Measurements from ENCODE around the gene ADD3. TPM values are rescaled to one million over a fixed set of nuclear protein-coding genes. Genes with fewer than 3 reads are reported as not detected.

The ADD3 gene
- total and polyA plus RNA-seq, 2 of the 13 experiments (the other 11 are each of a cell fraction or from before 2014, with no cell fraction given), result 44.7 to 57.5 TPM

DNA sequence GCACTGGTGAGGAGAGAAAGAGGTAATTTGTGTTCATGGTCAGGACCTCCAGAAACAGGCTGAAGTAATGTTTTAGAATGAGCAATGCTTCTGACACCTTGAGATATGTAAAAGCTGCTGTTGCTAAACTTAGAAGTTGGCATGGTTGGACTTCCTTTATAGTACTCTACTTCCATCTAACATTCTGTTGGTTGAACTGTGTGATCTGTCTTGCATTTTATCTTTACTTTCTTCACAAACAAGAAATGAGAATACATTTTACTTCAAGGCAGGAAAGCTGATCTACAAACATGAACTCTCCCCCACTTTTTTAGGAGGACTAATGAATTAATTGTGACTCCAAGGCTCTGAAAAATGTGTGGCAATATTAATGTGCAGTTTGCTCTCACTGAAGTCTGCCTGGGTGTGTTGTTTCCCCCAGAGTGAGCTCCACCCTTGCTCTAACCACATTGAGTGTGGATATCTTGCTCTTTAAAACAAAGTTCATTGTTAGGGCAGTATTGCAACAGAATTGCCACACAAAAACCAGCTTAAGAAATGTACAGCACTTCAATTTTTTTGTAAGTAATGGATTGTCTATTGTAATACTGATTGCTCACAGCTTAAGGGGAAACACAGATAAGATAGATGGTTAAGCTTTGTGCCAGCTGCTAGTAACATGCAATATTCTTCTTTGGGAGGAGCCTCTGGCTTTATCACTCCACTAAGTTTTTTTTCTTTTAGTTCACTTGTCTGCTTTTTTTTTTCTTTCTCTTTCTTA lies 69.0 kb downstream of the ADD3 start (continued):
- TF ChIP-seq, protein P1, sequence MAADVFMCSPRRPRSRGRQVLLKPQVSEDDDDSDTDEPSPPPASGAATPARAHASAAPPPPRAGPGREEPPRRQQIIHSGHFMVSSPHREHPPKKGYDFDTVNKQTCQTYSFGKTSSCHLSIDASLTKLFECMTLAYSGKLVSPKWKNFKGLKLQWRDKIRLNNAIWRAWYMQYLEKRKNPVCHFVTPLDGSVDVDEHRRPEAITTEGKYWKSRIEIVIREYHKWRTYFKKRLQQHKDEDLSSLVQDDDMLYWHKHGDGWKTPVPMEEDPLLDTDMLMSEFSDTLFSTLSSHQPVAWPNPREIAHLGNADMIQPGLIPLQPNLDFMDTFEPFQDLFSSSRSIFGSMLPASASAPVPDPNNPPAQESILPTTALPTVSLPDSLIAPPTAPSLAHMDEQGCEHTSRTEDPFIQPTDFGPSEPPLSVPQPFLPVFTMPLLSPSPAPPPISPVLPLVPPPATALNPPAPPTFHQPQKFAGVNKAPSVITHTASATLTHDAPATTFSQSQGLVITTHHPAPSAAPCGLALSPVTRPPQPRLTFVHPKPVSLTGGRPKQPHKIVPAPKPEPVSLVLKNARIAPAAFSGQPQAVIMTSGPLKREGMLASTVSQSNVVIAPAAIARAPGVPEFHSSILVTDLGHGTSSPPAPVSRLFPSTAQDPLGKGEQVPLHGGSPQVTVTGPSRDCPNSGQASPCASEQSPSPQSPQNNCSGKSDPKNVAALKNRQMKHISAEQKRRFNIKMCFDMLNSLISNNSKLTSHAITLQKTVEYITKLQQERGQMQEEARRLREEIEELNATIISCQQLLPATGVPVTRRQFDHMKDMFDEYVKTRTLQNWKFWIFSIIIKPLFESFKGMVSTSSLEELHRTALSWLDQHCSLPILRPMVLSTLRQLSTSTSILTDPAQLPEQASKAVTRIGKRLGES (CRISPR knock-in tag; IDR thresholded peaks at IDR 0.05; ENCODE audit: borderline replicate concordance), result no peak
- TF ChIP-seq, protein P2, sequence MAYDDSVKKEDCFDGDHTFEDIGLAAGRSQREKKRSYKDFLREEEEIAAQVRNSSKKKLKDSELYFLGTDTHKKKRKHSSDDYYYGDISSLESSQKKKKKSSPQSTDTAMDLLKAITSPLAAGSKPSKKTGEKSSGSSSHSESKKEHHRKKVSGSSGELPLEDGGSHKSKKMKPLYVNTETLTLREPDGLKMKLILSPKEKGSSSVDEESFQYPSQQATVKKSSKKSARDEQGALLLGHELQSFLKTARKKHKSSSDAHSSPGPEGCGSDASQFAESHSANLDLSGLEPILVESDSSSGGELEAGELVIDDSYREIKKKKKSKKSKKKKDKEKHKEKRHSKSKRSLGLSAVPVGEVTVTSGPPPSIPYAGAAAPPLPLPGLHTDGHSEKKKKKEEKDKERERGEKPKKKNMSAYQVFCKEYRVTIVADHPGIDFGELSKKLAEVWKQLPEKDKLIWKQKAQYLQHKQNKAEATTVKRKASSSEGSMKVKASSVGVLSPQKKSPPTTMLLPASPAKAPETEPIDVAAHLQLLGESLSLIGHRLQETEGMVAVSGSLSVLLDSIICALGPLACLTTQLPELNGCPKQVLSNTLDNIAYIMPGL (CRISPR knock-in tag; IDR thresholded peaks at IDR 0.05; ENCODE audit: borderline replicate concordance in 1 of 2, low read depth in 1 of 2), result 0 out of 4 replicates have a peak, but pooled peaks of 1 of the 2 experiments have one; percentile 22
- TF ChIP-seq NCOA5 (CRISPR knock-in tag; IDR thresholded peaks at IDR 0.05), result no peak
- TF ChIP-seq, protein P3, sequence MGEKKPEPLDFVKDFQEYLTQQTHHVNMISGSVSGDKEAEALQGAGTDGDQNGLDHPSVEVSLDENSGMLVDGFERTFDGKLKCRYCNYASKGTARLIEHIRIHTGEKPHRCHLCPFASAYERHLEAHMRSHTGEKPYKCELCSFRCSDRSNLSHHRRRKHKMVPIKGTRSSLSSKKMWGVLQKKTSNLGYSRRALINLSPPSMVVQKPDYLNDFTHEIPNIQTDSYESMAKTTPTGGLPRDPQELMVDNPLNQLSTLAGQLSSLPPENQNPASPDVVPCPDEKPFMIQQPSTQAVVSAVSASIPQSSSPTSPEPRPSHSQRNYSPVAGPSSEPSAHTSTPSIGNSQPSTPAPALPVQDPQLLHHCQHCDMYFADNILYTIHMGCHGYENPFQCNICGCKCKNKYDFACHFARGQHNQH (CRISPR knock-in tag; IDR thresholded peaks at IDR 0.05), result no peak
- no peak for TF ChIP-seq RBFOX2 (IDR thresholded peaks at IDR 0.05; ENCODE audit: low read depth, low read length)
- TF ChIP-seq ZNF331 (CRISPR knock-in tag; IDR thresholded peaks at IDR 0.05), result peak; percentile 44; the same call in 1 of the 2 replicates
- TF ChIP-seq HCFC1 (IDR thresholded peaks at IDR 0.05; ENCODE audit: low read depth, low read length), result no peak
- TF ChIP-seq, protein P4, sequence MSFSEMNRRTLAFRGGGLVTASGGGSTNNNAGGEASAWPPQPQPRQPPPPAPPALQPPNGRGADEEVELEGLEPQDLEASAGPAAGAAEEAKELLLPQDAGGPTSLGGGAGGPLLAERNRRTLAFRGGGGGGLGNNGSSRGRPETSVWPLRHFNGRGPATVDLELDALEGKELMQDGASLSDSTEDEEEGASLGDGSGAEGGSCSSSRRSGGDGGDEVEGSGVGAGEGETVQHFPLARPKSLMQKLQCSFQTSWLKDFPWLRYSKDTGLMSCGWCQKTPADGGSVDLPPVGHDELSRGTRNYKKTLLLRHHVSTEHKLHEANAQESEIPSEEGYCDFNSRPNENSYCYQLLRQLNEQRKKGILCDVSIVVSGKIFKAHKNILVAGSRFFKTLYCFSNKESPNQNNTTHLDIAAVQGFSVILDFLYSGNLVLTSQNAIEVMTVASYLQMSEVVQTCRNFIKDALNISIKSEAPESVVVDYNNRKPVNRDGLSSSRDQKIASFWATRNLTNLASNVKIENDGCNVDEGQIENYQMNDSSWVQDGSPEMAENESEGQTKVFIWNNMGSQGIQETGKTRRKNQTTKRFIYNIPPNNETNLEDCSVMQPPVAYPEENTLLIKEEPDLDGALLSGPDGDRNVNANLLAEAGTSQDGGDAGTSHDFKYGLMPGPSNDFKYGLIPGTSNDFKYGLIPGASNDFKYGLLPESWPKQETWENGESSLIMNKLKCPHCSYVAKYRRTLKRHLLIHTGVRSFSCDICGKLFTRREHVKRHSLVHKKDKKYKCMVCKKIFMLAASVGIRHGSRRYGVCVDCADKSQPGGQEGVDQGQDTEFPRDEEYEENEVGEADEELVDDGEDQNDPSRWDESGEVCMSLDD (CRISPR knock-in tag; IDR thresholded peaks at IDR 0.05; ENCODE audit: borderline replicate concordance), result no peak
- no peak for TF ChIP-seq REL (CRISPR knock-in tag; conservative IDR thresholded peaks at IDR 0.05)
- TF ChIP-seq IKZF1 (IDR thresholded peaks at IDR 0.05), result no peak
- TF ChIP-seq HMG20B (CRISPR knock-in tag; conservative IDR thresholded peaks at IDR 0.05), result no peak
- no peak for TF ChIP-seq ZNF580 (CRISPR knock-in tag; IDR thresholded peaks at IDR 0.05; ENCODE audit: borderline replicate concordance, low read depth)
- no peak for TF ChIP-seq RFX3 (CRISPR knock-in tag; IDR thresholded peaks at IDR 0.05)
- TF ChIP-seq NFIC (IDR thresholded peaks at IDR 0.05; ENCODE audit: low read length), result peak; percentile 51
- peak; percentile 93 for TF ChIP-seq GATAD2A (CRISPR knock-in tag; IDR thresholded peaks at IDR 0.05)
- no peak for TF ChIP-seq HMGA1 (CRISPR knock-in tag; conservative IDR thresholded peaks at IDR 0.05)
- no peak for TF ChIP-seq ZNF451 (CRISPR knock-in tag; IDR thresholded peaks at IDR 0.05)
- TF ChIP-seq NRL (CRISPR knock-in tag; IDR thresholded peaks at IDR 0.05; ENCODE audit: borderline replicate concordance), result no peak
- no peak for TF ChIP-seq SNAI1 (CRISPR knock-in tag; IDR thresholded peaks at IDR 0.05; ENCODE audit: borderline replicate concordance)
- no peak for TF ChIP-seq ZNF264 (CRISPR knock-in tag; IDR thresholded peaks at IDR 0.05)
- TF ChIP-seq REXO4 (CRISPR knock-in tag; IDR thresholded peaks at IDR 0.05; ENCODE audit: borderline replicate concordance), result no peak
- peak; percentile 28; the same call in 1 of the 2 replicates for TF ChIP-seq SALL1 (CRISPR knock-in tag; IDR thresholded peaks at IDR 0.05)

Data from HepG2 (cell line).